NB4 (cell line): ENCODE results near the gene PAK5.

Experiments
- CTCF ChIP-seq: IDR thresholded peaks from one replicate; pipeline ENCODE4 v1.5.1; 2012; ENCODE audit warnings: low read depth, low read length
- POLR2A ChIP-seq: IDR thresholded peaks from 2 replicates; pipeline ENCODE4 v1.6.1; 2011; ENCODE audit warnings: mild to moderate bottlenecking; ENCODE audit not compliant: insufficient read length; ENCODE audit errors: extremely low read depth

GRCh38 chr20:9503526-9504245 lies 335.2 kb downstream of the PAK5 start:
- TF ChIP-seq POLR2A (no peak), CTCF (peak; percentile 21)
